Mucosa of gallbladder (tissue), 1 donor: ENCODE measurements around the gene PTDSS2. TPM values are rescaled to one million over a fixed set of nuclear protein-coding genes. Genes with fewer than 3 reads are reported as not detected.

Source experiments
- DNase-seq: peaks from one replicate; pipeline ENCODE4 v3.0.0-alpha.2; 2020; ENCODE audit warnings: low spot score
- total RNA-seq: library from RNA; stranded (reverse); gene quantifications from one replicate; pipeline ENCODE4 v1.2.1, GENCODE V29; 2021
- donor health status: DM: no; HTN: no; CAD: no.

Gene PTDSS2
- total RNA-seq, 1 donor from 2014 or later = 36.6 TPM

GRCh38 chr11:530960-531831 is 81.1 kb downstream of the PTDSS2 start:
- no peak for DNase-seq

- no peak for DNase-seq
Observed at GRCh38 chr11:531919-532526, 81.9 kb downstream of the PTDSS2 start.

GRCh38 chr11:532527-532985 is 82.5 kb downstream of the PTDSS2 start:
- no peak for DNase-seq

GRCh38 chr11:532986-533585 is 83.0 kb downstream of the PTDSS2 start:
- no peak for DNase-seq

GRCh38 chr11:533586-534395 is 83.7 kb downstream of the PTDSS2 start:
- no peak for DNase-seq

GRCh38 chr11:534396-535209 is 84.5 kb downstream of the PTDSS2 start:
- DNase-seq = no peak

- no peak for DNase-seq
Observed at GRCh38 chr11:535210-535518, 85.1 kb downstream of the PTDSS2 start.

GRCh38 chr11:535519-536454 is 85.7 kb downstream of the PTDSS2 start, which contains the start of gene HRAS:
HRAS (minus strand) TSS chr11:535576.
- DNase-seq = peak; percentile 94

GRCh38 chr11:536841-537621 is 87.0 kb downstream of the PTDSS2 start, which contains the start of gene LRRC56:
LRRC56 (plus strand) TSS chr11:537527; CDS start chr11:540685, 3,158 bp downstream.
- peak; percentile 88 for DNase-seq

- DNase-seq = no peak
Observed at GRCh38 chr11:537622-538430, 87.7 kb downstream of the PTDSS2 start.

GRCh38 chr11:538431-539051 is 88.5 kb downstream of the PTDSS2 start:
- no peak for DNase-seq

GRCh38 chr11:539971-540481 is 89.9 kb downstream of the PTDSS2 start:
- DNase-seq = no peak

Other genes starting within 250 kb of the PTDSS2 start
- gene BET1L, start 242.9 kb upstream of the PTDSS2 start, total RNA-seq = 60.5 TPM
- gene RIC8A, start 242.6 kb upstream of the PTDSS2 start, total RNA-seq = 109 TPM
- gene SIRT3, start 213.9 kb upstream of the PTDSS2 start, total RNA-seq = 19.0 TPM
- 78.5 TPM for gene PSMD13, start 213.3 kb upstream of the PTDSS2 start, total RNA-seq
- 0.69 TPM for gene NLRP6, start 171.9 kb upstream of the PTDSS2 start, total RNA-seq
- gene PGGHG, start 161.2 kb upstream of the PTDSS2 start, total RNA-seq = 42.8 TPM
- not detected for gene IFITM5, start 150.8 kb upstream of the PTDSS2 start, total RNA-seq
- 129 TPM for gene IFITM2, start 142.5 kb upstream of the PTDSS2 start, total RNA-seq
- gene IFITM1, start 136.2 kb upstream of the PTDSS2 start, total RNA-seq = 55.4 TPM
- 246 TPM for gene IFITM3, start 129.4 kb upstream of the PTDSS2 start, total RNA-seq
- 3.4 TPM for gene B4GALNT4, start 80.8 kb upstream of the PTDSS2 start, total RNA-seq
- gene PKP3, start 56.1 kb upstream of the PTDSS2 start, total RNA-seq = 70.8 TPM
- 152 TPM for gene SIGIRR, start 35.3 kb upstream of the PTDSS2 start, total RNA-seq
- gene ANO9, start 8.3 kb upstream of the PTDSS2 start, total RNA-seq = 49.3 TPM
- gene RNH1, start 57.0 kb downstream of the PTDSS2 start, total RNA-seq = 156 TPM
- gene HRAS, start 85.3 kb downstream of the PTDSS2 start, total RNA-seq = 51.1 TPM
- gene LRRC56, start 87.2 kb downstream of the PTDSS2 start, total RNA-seq = 9.4 TPM
- 7.5 TPM for gene LMNTD2, start 110.5 kb downstream of the PTDSS2 start, total RNA-seq
- gene RASSF7, start 110.7 kb downstream of the PTDSS2 start, total RNA-seq = 179 TPM
- 38.1 TPM for gene PHRF1, start 126.2 kb downstream of the PTDSS2 start, total RNA-seq
- gene IRF7, start 165.7 kb downstream of the PTDSS2 start, total RNA-seq = 54.0 TPM
- gene CDHR5, start 174.7 kb downstream of the PTDSS2 start, total RNA-seq = 89.6 TPM
- gene SCT, start 176.9 kb downstream of the PTDSS2 start, total RNA-seq = not detected
- 2.6 TPM for gene DRD4, start 187.0 kb downstream of the PTDSS2 start, total RNA-seq
- gene DEAF1, start 244.9 kb downstream of the PTDSS2 start, total RNA-seq = 45.0 TPM
- 52.0 TPM for gene TMEM80, start 245.5 kb downstream of the PTDSS2 start, total RNA-seq